Activated T-cell treated with anti-CD3 and anti-CD28 coated beads, Interleukin-2, amount 50 U/mL, for 24 hours (primary cell): ENCODE measurements around the gene EEF2KMT.

Source experiments
- DNase-seq: peaks from one replicate; pipeline ENCODE4 v3.0.0-alpha.2; 2020
- H3K27ac Mint-ChIP-seq: 2 replicates; pipeline ENCODE4 v1.8.0; 2020; ENCODE audit warnings: mild to moderate bottlenecking, mixed read lengths
- H3K27me3 Mint-ChIP-seq: 2 replicates; pipeline ENCODE4 v1.8.0; 2020; ENCODE audit warnings: mixed read lengths
- H3K36me3 Mint-ChIP-seq: 2 replicates; pipeline ENCODE4 v1.8.0; 2020; ENCODE audit warnings: low read depth, mixed read lengths
- H3K4me1 Mint-ChIP-seq: 2 replicates; pipeline ENCODE4 v1.8.0; 2020; ENCODE audit warnings: low read depth, mixed read lengths
- H3K4me3 Mint-ChIP-seq: 2 replicates; pipeline ENCODE4 v1.8.0; 2020; ENCODE audit warnings: mild to moderate bottlenecking, moderate library complexity, mixed read lengths
- H3K9me3 Mint-ChIP-seq: 2 replicates; pipeline ENCODE4 v1.8.0; 2020; ENCODE audit warnings: mixed read lengths

EEF2KMT gene

GRCh38 chr16:5069854-5070253 lies 27.7 kb downstream of the EEF2KMT start:
- Mint-ChIP-seq H3K9me3 (no peaks in the 10 kb centered on the region), H3K27ac (no peak overlapping the region), H3K36me3 (peaks cover 27% of the 10 kb centered on the region), H3K27me3 (no peaks in the 10 kb centered on the region), H3K4me3 (no peak overlapping the region), H3K4me1 (peaks cover 30% of the 10 kb centered on the region)
- DNase-seq = no peak

- Mint-ChIP-seq H3K4me3 (no peak overlapping the region), H3K27me3 (no peaks in the 10 kb centered on the region), H3K36me3 (peaks cover 19% of the 10 kb centered on the region), H3K9me3 (no peaks in the 10 kb centered on the region), H3K4me1 (peaks cover 28% of the 10 kb centered on the region), H3K27ac (no peak overlapping the region)
- DNase-seq = no peak
Measured at GRCh38 chr16:5069048-5069447, 28.5 kb downstream of the EEF2KMT start.

- no peaks in the 10 kb centered on the region for H3K27me3 Mint-ChIP-seq
- peaks cover 11% of the 10 kb centered on the region for H3K4me1 Mint-ChIP-seq
- H3K36me3 Mint-ChIP-seq = peaks cover 1% of the 10 kb centered on the region
- no peak for DNase-seq
- H3K9me3 Mint-ChIP-seq = no peaks in the 10 kb centered on the region
- no peak overlapping the region for H3K4me3 Mint-ChIP-seq
- H3K27ac Mint-ChIP-seq = no peak overlapping the region
Measured at GRCh38 chr16:5066511-5066910, 31.1 kb downstream of the EEF2KMT start.

GRCh38 chr16:5065813-5066212 lies 31.8 kb downstream of the EEF2KMT start, which contains the start of gene C16orf89:
C16orf89 (minus strand) TSS chr16:5065956; CDS start chr16:5065908, 48 bp downstream.
- no peaks in the 10 kb centered on the region for H3K27me3 Mint-ChIP-seq
- no peaks in the 10 kb centered on the region for H3K36me3 Mint-ChIP-seq
- no peak within 1 kb of the TSS for H3K27ac Mint-ChIP-seq
- peaks cover 4% of the 10 kb centered on the region for H3K4me1 Mint-ChIP-seq
- H3K4me3 Mint-ChIP-seq = no peak within 1 kb of the TSS
- H3K9me3 Mint-ChIP-seq = no peaks in the 10 kb centered on the region
- DNase-seq = no peak

- no peak for DNase-seq
- H3K36me3 Mint-ChIP-seq = no peaks in the 10 kb centered on the region
- H3K4me3 Mint-ChIP-seq = no peak overlapping the region
- no peak overlapping the region for H3K27ac Mint-ChIP-seq
- H3K9me3 Mint-ChIP-seq = no peaks in the 10 kb centered on the region
- peaks cover under 1% of the 10 kb centered on the region for H3K4me1 Mint-ChIP-seq
- H3K27me3 Mint-ChIP-seq = no peaks in the 10 kb centered on the region
Measured at GRCh38 chr16:5065326-5065725, 32.3 kb downstream of the EEF2KMT start.

- Mint-ChIP-seq H3K27ac (no peak overlapping the region), H3K27me3 (no peaks in the 10 kb centered on the region), H3K4me1 (no peaks in the 10 kb centered on the region), H3K4me3 (no peak overlapping the region), H3K36me3 (no peaks in the 10 kb centered on the region), H3K9me3 (no peaks in the 10 kb centered on the region)
- no peak for DNase-seq
Measured at GRCh38 chr16:5064915-5065314, 32.7 kb downstream of the EEF2KMT start.

GRCh38 chr16:5062790-5063765 lies 34.5 kb downstream of the EEF2KMT start:
- H3K27ac Mint-ChIP-seq = no peak overlapping the region
- H3K27me3 Mint-ChIP-seq = no peaks in the 10 kb centered on the region
- no peak for DNase-seq
- H3K36me3 Mint-ChIP-seq = no peaks in the 10 kb centered on the region
- no peaks in the 10 kb centered on the region for H3K4me1 Mint-ChIP-seq
- no peak overlapping the region for H3K4me3 Mint-ChIP-seq
- H3K9me3 Mint-ChIP-seq = no peaks in the 10 kb centered on the region

GRCh38 chr16:5062051-5062450 lies 35.5 kb downstream of the EEF2KMT start:
- H3K4me1 Mint-ChIP-seq = no peaks in the 10 kb centered on the region
- no peaks in the 10 kb centered on the region for H3K9me3 Mint-ChIP-seq
- no peaks in the 10 kb centered on the region for H3K27me3 Mint-ChIP-seq
- H3K27ac Mint-ChIP-seq = no peak overlapping the region
- no peaks in the 10 kb centered on the region for H3K36me3 Mint-ChIP-seq
- H3K4me3 Mint-ChIP-seq = no peak overlapping the region
- DNase-seq = no peak

- Mint-ChIP-seq H3K4me3 (no peak overlapping the region), H3K27ac (no peak overlapping the region), H3K9me3 (no peaks in the 10 kb centered on the region), H3K36me3 (no peaks in the 10 kb centered on the region), H3K27me3 (no peaks in the 10 kb centered on the region), H3K4me1 (no peaks in the 10 kb centered on the region)
- DNase-seq = no peak
Measured at GRCh38 chr16:5060073-5060641, 37.4 kb downstream of the EEF2KMT start.

- Mint-ChIP-seq H3K9me3 (no peaks in the 10 kb centered on the region), H3K4me1 (no peaks in the 10 kb centered on the region), H3K27ac (no peak overlapping the region), H3K4me3 (no peak overlapping the region), H3K27me3 (no peaks in the 10 kb centered on the region), H3K36me3 (no peaks in the 10 kb centered on the region)
- DNase-seq = no peak
Measured at GRCh38 chr16:5059386-5060072, 38.1 kb downstream of the EEF2KMT start.

GRCh38 chr16:5058476-5058875 lies 39.1 kb downstream of the EEF2KMT start:
- no peak for DNase-seq
- H3K27ac Mint-ChIP-seq = no peak overlapping the region
- H3K27me3 Mint-ChIP-seq = no peaks in the 10 kb centered on the region
- H3K9me3 Mint-ChIP-seq = no peaks in the 10 kb centered on the region
- no peaks in the 10 kb centered on the region for H3K4me1 Mint-ChIP-seq
- H3K4me3 Mint-ChIP-seq = no peak overlapping the region
- no peaks in the 10 kb centered on the region for H3K36me3 Mint-ChIP-seq

GRCh38 chr16:5056352-5056751 lies 41.2 kb downstream of the EEF2KMT start:
- no peaks in the 10 kb centered on the region for H3K4me1 Mint-ChIP-seq
- H3K27me3 Mint-ChIP-seq = no peaks in the 10 kb centered on the region
- H3K9me3 Mint-ChIP-seq = no peaks in the 10 kb centered on the region
- H3K36me3 Mint-ChIP-seq = no peaks in the 10 kb centered on the region
- H3K27ac Mint-ChIP-seq = no peak overlapping the region
- no peak overlapping the region for H3K4me3 Mint-ChIP-seq
- DNase-seq = peak; percentile 55

GRCh38 chr16:5054876-5055865 lies 42.4 kb downstream of the EEF2KMT start:
- no peaks in the 10 kb centered on the region for H3K27me3 Mint-ChIP-seq
- no peaks in the 10 kb centered on the region for H3K4me1 Mint-ChIP-seq
- H3K4me3 Mint-ChIP-seq = no peak overlapping the region
- DNase-seq = no peak
- peaks cover 5% of the 10 kb centered on the region for H3K9me3 Mint-ChIP-seq
- H3K27ac Mint-ChIP-seq = no peak overlapping the region
- no peaks in the 10 kb centered on the region for H3K36me3 Mint-ChIP-seq

GRCh38 chr16:5046914-5047313 lies 50.7 kb downstream of the EEF2KMT start:
- no peak overlapping the region for H3K27ac Mint-ChIP-seq
- H3K27me3 Mint-ChIP-seq = no peaks in the 10 kb centered on the region
- no peaks in the 10 kb centered on the region for H3K36me3 Mint-ChIP-seq
- H3K9me3 Mint-ChIP-seq = peaks cover 7% of the 10 kb centered on the region
- no peaks in the 10 kb centered on the region for H3K4me1 Mint-ChIP-seq
- no peak for DNase-seq
- no peak overlapping the region for H3K4me3 Mint-ChIP-seq
